ENCODE results near the gene IL36B.

GRCh38 chr2:113050921-113051895, 1.5 kb downstream of the IL36B start:
- TF ChIP-seq POLR2AphosphoS5 (IDR thresholded peaks at IDR 0.05; ENCODE audit: low read depth, low read length) (no peak), POLR2A (IDR thresholded peaks at IDR 0.05; ENCODE audit: low read depth, low read length) (no peak)

Measured in GM12892 (cell line).